ENCODE results near the gene IL7R.

The IL7R gene

DNA sequence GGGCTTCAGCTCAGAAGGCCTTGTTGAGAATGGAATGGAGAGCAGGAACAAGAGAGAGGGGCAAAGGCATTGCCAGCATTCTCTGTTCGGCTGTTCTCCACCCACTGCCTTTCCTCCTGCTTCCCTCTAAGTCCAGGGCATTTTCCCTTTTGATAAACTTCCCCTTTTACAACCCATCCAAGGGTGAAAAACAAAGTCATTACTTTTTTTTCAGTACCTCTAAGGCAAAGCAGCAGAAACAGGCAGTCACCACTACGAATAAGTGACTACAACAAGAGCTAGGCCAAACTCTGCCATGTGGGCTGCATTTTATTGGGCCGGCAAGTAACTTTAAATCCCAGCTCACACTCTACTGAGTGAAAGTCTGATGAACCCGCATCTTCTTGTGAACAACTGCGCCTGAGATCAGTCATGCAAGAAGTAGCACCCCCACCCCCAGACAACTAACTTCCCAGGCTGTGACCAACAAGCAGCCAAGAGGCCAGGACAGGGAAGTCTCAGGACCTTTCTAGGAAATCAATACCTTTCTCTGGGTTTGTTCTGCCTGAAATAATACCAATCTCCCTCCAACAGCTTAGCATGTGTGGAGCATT, 13.1 kb downstream of the IL7R start:
- TF ChIP-seq, protein P1, sequence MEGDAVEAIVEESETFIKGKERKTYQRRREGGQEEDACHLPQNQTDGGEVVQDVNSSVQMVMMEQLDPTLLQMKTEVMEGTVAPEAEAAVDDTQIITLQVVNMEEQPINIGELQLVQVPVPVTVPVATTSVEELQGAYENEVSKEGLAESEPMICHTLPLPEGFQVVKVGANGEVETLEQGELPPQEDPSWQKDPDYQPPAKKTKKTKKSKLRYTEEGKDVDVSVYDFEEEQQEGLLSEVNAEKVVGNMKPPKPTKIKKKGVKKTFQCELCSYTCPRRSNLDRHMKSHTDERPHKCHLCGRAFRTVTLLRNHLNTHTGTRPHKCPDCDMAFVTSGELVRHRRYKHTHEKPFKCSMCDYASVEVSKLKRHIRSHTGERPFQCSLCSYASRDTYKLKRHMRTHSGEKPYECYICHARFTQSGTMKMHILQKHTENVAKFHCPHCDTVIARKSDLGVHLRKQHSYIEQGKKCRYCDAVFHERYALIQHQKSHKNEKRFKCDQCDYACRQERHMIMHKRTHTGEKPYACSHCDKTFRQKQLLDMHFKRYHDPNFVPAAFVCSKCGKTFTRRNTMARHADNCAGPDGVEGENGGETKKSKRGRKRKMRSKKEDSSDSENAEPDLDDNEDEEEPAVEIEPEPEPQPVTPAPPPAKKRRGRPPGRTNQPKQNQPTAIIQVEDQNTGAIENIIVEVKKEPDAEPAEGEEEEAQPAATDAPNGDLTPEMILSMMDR (IDR thresholded peaks at IDR 0.05; ENCODE audit: low read length, missing control alignments), result no peak
- DNase-seq (ENCODE audit: low read depth), result no peak
- no peak overlapping the region for H3K4me3 ChIP-seq (replicated peaks; ENCODE audit: low read depth, low read length)

GRCh38 chr5:35870605-35871004, 13.9 kb downstream of the IL7R start:
- TF ChIP-seq, protein P1 (IDR thresholded peaks at IDR 0.05; ENCODE audit: low read length, missing control alignments), result no peak
- H3K4me3 ChIP-seq (replicated peaks; ENCODE audit: low read depth, low read length), result no peak overlapping the region
- DNase-seq (ENCODE audit: low read depth), result no peak

- no peak for DNase-seq (ENCODE audit: low read depth)
- TF ChIP-seq, protein P1 (IDR thresholded peaks at IDR 0.05; ENCODE audit: low read length, missing control alignments), result no peak
Observed at GRCh38 chr5:35876454-35876853, 19.8 kb downstream of the IL7R start.

DNA sequence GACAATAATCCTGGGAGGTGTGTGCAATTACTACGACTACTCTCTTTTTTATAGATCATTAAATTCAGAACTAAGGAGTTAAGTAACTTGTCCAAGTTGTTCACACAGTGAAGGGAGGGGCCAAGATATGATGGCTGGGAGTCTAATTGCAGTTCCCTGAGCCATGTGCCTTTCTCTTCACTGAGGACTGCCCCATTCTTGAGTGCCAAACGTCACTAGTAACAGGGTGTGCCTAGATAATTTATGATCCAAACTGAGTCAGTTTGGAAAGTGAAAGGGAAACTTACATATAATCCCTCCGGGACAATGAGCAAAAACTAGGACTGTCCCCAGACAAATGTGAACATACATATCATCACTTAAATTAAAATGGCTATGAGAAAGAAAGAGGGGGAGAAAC, 20.2 kb downstream of the IL7R start:
- no peak overlapping the region for H3K4me3 ChIP-seq (replicated peaks; ENCODE audit: low read depth, low read length)
- TF ChIP-seq, protein P1 (IDR thresholded peaks at IDR 0.05; ENCODE audit: low read length, missing control alignments), result no peak
- peak; percentile 17 for DNase-seq (ENCODE audit: low read depth)

More at GRCh38 chr5:35876454-35876853, 19.8 kb downstream of the IL7R start:
- no peak overlapping the region for H3K4me3 ChIP-seq (replicated peaks; ENCODE audit: low read depth, low read length)

GRCh38 chr5:35877655-35878054, 21.0 kb downstream of the IL7R start:
- TF ChIP-seq, protein P1 (IDR thresholded peaks at IDR 0.05; ENCODE audit: low read length, missing control alignments), result no peak
- no peak for DNase-seq (ENCODE audit: low read depth)
- H3K4me3 ChIP-seq (replicated peaks; ENCODE audit: low read depth, low read length), result no peak overlapping the region

GRCh38 chr5:35878079-35878478, 21.4 kb downstream of the IL7R start:
- H3K4me3 ChIP-seq (replicated peaks; ENCODE audit: low read depth, low read length), result no peak overlapping the region
- TF ChIP-seq, protein P1 (IDR thresholded peaks at IDR 0.05; ENCODE audit: low read length, missing control alignments), result no peak
- DNase-seq (ENCODE audit: low read depth), result no peak

DNA sequence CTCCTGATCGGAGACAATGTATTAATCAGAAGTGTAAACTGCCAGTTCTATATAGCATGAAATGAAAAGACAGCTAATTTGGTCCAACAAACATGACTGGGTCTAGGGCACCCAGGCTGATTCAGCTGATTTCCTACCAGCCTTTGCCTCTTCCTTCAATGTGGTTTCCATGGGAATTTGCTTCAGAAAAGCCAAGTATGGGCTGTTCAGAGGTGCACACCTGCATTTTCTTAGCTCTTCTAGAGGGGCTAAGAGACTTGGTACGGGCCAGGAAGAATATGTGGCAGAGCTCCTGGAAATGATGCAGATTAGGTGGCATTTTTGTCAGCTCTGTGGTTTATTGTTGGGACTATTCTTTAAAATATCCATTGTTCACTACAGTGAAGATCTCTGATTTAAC, 22.4 kb downstream of the IL7R start:
- no peak for DNase-seq (ENCODE audit: low read depth)
- TF ChIP-seq, protein P1 (IDR thresholded peaks at IDR 0.05; ENCODE audit: low read length, missing control alignments), result no peak
- no peak overlapping the region for H3K4me3 ChIP-seq (replicated peaks; ENCODE audit: low read depth, low read length)

Data from fibroblast of pulmonary artery (primary cell).